Measurements from ENCODE around the gene FAM200C. TPM values are rescaled to one million over a fixed set of nuclear protein-coding genes. Genes with fewer than 3 reads are reported as not detected.
A peak's percentile ranks its signal among the peaks of the same experiment; 100 is the strongest.
"Not testable (repeated sequence)": the region's sequence is repeated elsewhere in the genome, so short reads cannot be mapped to it uniquely, and the experiment has no call there.

Gene FAM200C
- total and polyA plus RNA-seq, 8 donors = 0.79 to 3.7 (median 2.1) TPM

DNA sequence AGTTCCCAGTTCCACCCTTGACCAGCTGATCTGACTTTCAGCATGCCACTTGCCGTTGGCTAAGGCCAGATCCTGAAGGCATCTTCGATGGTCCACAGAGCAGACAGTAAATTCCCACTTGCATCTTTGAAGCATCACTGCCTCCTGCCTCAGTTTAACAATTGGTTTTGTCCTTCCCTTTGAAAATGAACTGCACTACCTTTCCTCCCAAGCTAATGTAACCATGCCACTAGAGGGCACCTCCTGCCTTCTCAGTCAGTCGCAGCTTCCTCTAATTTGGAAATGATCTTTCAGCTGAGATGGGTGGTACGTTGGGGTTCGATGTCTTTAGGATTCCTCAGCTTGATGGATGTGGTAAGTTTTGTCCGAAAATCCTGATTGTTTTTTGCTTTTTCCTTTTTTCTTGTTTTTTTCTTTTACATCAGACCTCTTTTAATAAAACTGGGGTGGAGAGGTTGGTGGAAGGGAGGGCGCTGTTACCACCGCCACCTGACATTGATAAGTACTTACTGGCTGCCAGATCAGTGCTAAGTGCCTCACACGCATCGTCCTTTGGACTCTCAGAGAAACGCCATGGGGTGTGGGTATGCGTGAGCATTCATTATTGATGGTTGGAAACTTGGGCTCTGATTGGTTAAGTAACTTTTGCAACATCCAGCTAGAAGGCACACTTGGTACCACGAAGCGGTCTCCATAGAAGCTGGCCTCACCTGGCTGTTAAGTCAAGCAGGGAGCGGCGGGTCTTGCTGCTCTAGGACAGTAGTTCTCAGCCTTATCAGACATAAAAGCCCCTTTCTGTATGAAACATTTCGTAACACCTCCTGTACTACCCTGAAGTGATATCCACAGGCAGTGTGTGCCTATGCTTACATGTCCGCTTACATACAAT is 38.7 kb upstream of the FAM200C start:
- peaks cover 0 to 6% (median 5%) of the 10 kb centered on the region in 3 donors for H3K4me1 ChIP-seq
- peak overlapping the region in 2 of 4 donors; percentile 14 to 39 for H3K4me3 ChIP-seq
- no peaks in the 10 kb centered on the region for H3K9me3 ChIP-seq
- peak in 3 of 6 donors; percentile 29 to 62 (median 41) for DNase-seq
- TF ChIP-seq, protein P1, sequence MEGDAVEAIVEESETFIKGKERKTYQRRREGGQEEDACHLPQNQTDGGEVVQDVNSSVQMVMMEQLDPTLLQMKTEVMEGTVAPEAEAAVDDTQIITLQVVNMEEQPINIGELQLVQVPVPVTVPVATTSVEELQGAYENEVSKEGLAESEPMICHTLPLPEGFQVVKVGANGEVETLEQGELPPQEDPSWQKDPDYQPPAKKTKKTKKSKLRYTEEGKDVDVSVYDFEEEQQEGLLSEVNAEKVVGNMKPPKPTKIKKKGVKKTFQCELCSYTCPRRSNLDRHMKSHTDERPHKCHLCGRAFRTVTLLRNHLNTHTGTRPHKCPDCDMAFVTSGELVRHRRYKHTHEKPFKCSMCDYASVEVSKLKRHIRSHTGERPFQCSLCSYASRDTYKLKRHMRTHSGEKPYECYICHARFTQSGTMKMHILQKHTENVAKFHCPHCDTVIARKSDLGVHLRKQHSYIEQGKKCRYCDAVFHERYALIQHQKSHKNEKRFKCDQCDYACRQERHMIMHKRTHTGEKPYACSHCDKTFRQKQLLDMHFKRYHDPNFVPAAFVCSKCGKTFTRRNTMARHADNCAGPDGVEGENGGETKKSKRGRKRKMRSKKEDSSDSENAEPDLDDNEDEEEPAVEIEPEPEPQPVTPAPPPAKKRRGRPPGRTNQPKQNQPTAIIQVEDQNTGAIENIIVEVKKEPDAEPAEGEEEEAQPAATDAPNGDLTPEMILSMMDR (IDR thresholded peaks at IDR 0.05) = peak in 3 of 4 donors; percentile 51 to 60 (median 57)
- no peaks in the 10 kb centered on the region for H3K27me3 ChIP-seq
- peak; percentile 71 to 89 (median 86) for ATAC-seq
- H3K36me3 ChIP-seq = no peaks in the 10 kb centered on the region
- FAIRE-seq = peak; percentile 34
- peak overlapping the region in 2 of 4 donors; percentile 39 to 69 for H3K27ac ChIP-seq
- intact Hi-C loops (cut with DNase I) = loop anchor here in 1 of 3 donors (10.0 kb wide), 1 partner anchor 346 kb away; no protein-coding TSS in a partner anchor
- 2 to 3% methylated on average over 18 of the region's 18 CpGs for WGBS, 2 donors

DNA sequence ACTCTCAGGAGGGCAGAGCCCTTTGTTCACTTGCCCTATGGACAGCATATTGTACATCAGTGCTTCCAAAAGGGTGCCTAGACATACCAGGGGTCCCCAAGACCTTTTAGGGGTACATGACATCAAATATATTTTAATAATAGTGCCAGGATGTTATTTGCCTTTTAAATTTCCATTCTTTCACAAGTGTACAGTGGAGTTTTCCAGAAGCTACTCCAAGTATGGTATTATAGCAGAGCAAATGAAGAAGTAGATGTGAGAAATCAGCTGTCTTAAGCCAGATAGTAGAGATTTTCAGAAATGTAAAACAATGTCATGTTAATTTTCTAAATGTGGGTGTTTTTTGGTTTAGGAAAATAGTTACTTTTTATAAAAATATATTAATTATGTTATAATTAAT is 37.4 kb upstream of the FAM200C start:
- intact Hi-C loops (cut with DNase I) = loop anchor here in 1 of 3 donors (10.0 kb wide), 1 partner anchor 348 kb away; no protein-coding TSS in a partner anchor
- Histone ChIP-seq H3K4me1 (peaks cover 0 to 6% (median 5%) of the 10 kb centered on the region in 3 donors), H3K27me3 (no peaks in the 10 kb centered on the region), H3K27ac (no peak overlapping the region), H3K4me3 (no peak overlapping the region), H3K36me3 (no peaks in the 10 kb centered on the region), H3K9me3 (no peaks in the 10 kb centered on the region)
- FAIRE-seq = peak; percentile 78
- DNase-seq = no peak
- TF ChIP-seq, protein P1 (IDR thresholded peaks at IDR 0.05) = no peak
- no peak for ATAC-seq

DNA sequence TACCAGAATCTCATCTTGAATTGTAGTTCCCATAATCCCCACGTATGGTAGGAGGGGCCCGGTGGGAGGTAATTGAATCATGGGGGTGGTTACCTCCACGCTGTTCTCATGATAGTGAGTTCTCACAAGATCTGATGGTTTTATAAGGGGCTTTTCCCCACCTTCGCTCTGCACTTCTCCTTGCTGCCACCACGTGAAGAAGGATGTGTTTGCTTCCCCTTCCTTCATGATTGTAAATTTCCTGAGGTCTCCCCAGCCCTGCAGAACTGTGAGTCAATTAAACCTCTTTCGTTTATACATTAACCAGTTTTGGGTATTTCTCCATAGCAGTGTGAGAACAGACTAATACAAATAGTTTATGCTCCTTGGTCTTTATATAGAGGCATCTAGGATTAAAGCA is 36.8 kb upstream of the FAM200C start:
- H3K27ac ChIP-seq, H3K36me3 ChIP-seq, FAIRE-seq, H3K27me3 ChIP-seq, ATAC-seq, H3K4me3 ChIP-seq, H3K9me3 ChIP-seq, H3K4me1 ChIP-seq, DNase-seq: not testable (repeated sequence)
- WGBS, 2 donors = 36 to 38% methylated on average over 6 of the region's 6 CpGs
- intact Hi-C loops (cut with DNase I) = loop anchor here in 1 of 3 donors (10.0 kb wide), 1 partner anchor 348 kb away; no protein-coding TSS in a partner anchor

DNA sequence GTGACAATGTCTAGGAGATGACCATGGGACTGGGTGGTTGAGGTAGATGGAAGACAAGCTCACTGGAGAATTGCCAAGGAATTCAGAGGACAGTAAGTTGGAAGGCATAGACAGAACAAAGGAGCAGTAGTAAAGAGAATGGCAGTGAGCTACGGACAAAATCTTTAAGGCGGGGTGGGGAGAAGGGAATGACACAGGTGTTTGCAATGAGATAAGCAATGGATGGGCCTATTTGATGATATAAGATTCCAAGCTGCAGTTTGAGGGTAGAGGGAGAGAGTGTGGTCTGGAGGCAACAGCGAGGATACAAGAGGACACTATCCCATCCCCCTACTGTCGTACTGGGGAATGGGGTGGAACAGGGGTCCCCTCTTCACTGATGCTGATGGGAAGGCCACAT is 36.2 kb upstream of the FAM200C start:
- 69 to 70% methylated on average over 4 of the region's 4 CpGs for WGBS, 2 donors
- no peak for DNase-seq
- Histone ChIP-seq H3K9me3 (no peaks in the 10 kb centered on the region), H3K4me3 (no peak overlapping the region), H3K27me3 (no peaks in the 10 kb centered on the region), H3K27ac (no peak overlapping the region), H3K36me3 (no peaks in the 10 kb centered on the region), H3K4me1 (peaks cover 0 to 6% (median 5%) of the 10 kb centered on the region in 3 donors)
- intact Hi-C loops (cut with DNase I) = loop anchor here in 1 of 3 donors (10.0 kb wide), 1 partner anchor 349 kb away; no protein-coding TSS in a partner anchor
- TF ChIP-seq, protein P1 (IDR thresholded peaks at IDR 0.05) = no peak
- FAIRE-seq = no peak
- no peak for ATAC-seq

DNA sequence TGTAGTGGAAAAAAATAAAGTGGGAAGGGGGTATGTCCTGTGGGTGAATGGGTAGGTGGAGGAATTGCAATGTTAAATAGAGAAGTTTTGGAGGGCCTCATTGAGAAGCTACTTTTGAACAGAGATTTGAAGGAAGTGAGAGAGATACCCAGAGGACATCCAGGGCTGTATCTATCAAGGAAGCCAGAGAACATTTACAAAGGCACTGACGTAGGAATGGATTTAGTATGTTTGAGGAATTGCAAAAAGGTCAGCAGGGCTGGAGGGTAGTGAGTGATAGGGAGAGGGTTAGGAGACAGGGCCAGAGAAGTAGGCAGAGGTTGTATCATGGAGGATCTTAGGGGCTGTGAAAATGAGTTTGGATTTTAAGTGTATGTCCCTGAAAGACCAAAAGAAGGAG is 35.7 kb upstream of the FAM200C start:
- no peaks in the 10 kb centered on the region for H3K9me3 ChIP-seq
- H3K27me3 ChIP-seq = no peaks in the 10 kb centered on the region
- FAIRE-seq (no peak), DNase-seq (no peak), ATAC-seq (no peak)
- H3K27ac ChIP-seq = no peak overlapping the region
- TF ChIP-seq, protein P1 (IDR thresholded peaks at IDR 0.05) = no peak
- intact Hi-C loops (cut with DNase I) = loop anchor here in 1 of 3 donors (10.0 kb wide), 1 partner anchor 349 kb away; no protein-coding TSS in a partner anchor
- H3K36me3 ChIP-seq = no peaks in the 10 kb centered on the region
- H3K4me1 ChIP-seq = peaks cover 0 to 6% (median 5%) of the 10 kb centered on the region in 3 donors
- no peak overlapping the region for H3K4me3 ChIP-seq
- WGBS, 2 donors = 69 to 72% methylated on average over 1 of the region's 1 CpG
